Osteoblast (primary cell): ENCODE measurements around the gene THOC1. TPM values are rescaled to one million over a fixed set of nuclear protein-coding genes. Genes with fewer than 3 reads are reported as not detected.

Source experiments
- DNase-seq: peaks from one replicate; pipeline ENCODE4 v3.0.0; 2011; ENCODE audit warnings: low spot score, mixed read lengths; ENCODE audit not compliant: insufficient read length; ENCODE audit errors: missing footprints
- H2AFZ ChIP-seq: 2 replicates; pipeline ENCODE4 v1.6.0; 2011; ENCODE audit warnings: mild to moderate bottlenecking, low read length
- H3K27ac ChIP-seq: 2 replicates; pipeline ENCODE4 v1.5.1; 2011; ENCODE audit warnings: mild to moderate bottlenecking, low read depth, low read length, moderate library complexity
- H3K27me3 ChIP-seq: 2 replicates; pipeline ENCODE4 v1.6.0; 2012; ENCODE audit warnings: mild to moderate bottlenecking, control low read depth, inconsistent platforms, low read length, moderate library complexity; ENCODE audit not compliant: insufficient read depth
- H3K36me3 ChIP-seq: 2 replicates; pipeline ENCODE4 v1.5.1; 2011; ENCODE audit warnings: mild to moderate bottlenecking, low read length, control low read depth, moderate library complexity; ENCODE audit not compliant: insufficient read depth
- H3K4me1 ChIP-seq: 2 replicates; pipeline ENCODE4 v1.5.1; 2011; ENCODE audit warnings: mild to moderate bottlenecking, low read length, control low read depth, moderate library complexity; ENCODE audit not compliant: insufficient read depth
- H3K4me2 ChIP-seq: 2 replicates; pipeline ENCODE4 v1.6.0; 2011; ENCODE audit warnings: mild to moderate bottlenecking, low read length; ENCODE audit not compliant: insufficient read depth
- H3K4me3 ChIP-seq: fragments of 200-600 bp; sonication (generic); 3 replicates; pipeline ENCODE4 v1.5.1; 2012; ENCODE audit warnings: mild to moderate bottlenecking, low read length, inconsistent platforms; ENCODE audit not compliant: insufficient read depth
- H3K79me2 ChIP-seq: 2 replicates; pipeline ENCODE4 v1.6.0; 2012; ENCODE audit warnings: mild to moderate bottlenecking, low read length, control low read depth, inconsistent platforms; ENCODE audit not compliant: insufficient read depth
- H3K9me3 ChIP-seq: 2 replicates; pipeline ENCODE4 v1.5.1; 2011; ENCODE audit warnings: low read depth, low read length, control low read depth
- H4K20me1 ChIP-seq: 2 replicates; pipeline ENCODE4 v1.6.0; 2012; ENCODE audit warnings: mild to moderate bottlenecking, low read length, control low read depth; ENCODE audit not compliant: insufficient read depth
- CTCF ChIP-seq: IDR thresholded peaks from 2 replicates; pipeline ENCODE4 v1.5.1; 2011; ENCODE audit warnings: mild to moderate bottlenecking, low read depth, low read length, moderate library complexity; ENCODE audit errors: extremely low read depth
- total RNA-seq: library from RNA; depleted of rRNA; stranded (reverse); fragments of >200 nt; gene quantifications from 2 replicates; pipeline ENCODE4 v1.2.3, GENCODE V29; 2012

The THOC1 gene, protein sequence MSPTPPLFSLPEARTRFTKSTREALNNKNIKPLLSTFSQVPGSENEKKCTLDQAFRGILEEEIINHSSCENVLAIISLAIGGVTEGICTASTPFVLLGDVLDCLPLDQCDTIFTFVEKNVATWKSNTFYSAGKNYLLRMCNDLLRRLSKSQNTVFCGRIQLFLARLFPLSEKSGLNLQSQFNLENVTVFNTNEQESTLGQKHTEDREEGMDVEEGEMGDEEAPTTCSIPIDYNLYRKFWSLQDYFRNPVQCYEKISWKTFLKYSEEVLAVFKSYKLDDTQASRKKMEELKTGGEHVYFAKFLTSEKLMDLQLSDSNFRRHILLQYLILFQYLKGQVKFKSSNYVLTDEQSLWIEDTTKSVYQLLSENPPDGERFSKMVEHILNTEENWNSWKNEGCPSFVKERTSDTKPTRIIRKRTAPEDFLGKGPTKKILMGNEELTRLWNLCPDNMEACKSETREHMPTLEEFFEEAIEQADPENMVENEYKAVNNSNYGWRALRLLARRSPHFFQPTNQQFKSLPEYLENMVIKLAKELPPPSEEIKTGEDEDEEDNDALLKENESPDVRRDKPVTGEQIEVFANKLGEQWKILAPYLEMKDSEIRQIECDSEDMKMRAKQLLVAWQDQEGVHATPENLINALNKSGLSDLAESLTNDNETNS
- total RNA-seq = 43.1 and 52.5 TPM in 2 replicates

- H3K4me3 ChIP-seq = peak within 1 kb of the TSS; percentile 92
- peak within 1 kb of the TSS; percentile 100 for H3K4me2 ChIP-seq
- no peaks in the 10 kb centered on the region for H3K9me3 ChIP-seq
- no peak for TF ChIP-seq CTCF
- peaks cover 17% of the 10 kb centered on the region for H3K36me3 ChIP-seq
- H4K20me1 ChIP-seq = no peaks in the 10 kb centered on the region
- H3K79me2 ChIP-seq = peaks cover 25% of the 10 kb centered on the region
- DNase-seq = peak; percentile 96
- H3K27ac ChIP-seq = peak within 1 kb of the TSS; percentile 97
- peaks cover 11% of the 10 kb centered on the region for H3K4me1 ChIP-seq
- H2AFZ ChIP-seq = peak within 1 kb of the TSS; percentile 93
- H3K27me3 ChIP-seq = no peaks in the 10 kb centered on the region
These were observed at the start of gene THOC1 for GRCh38 chr18:267688-268552. THOC1 (minus strand) TSS chr18:268047; CDS start chr18:268019, 28 bp downstream.

GRCh38 chr18:317618-318017, 49.8 kb upstream of the THOC1 start:
- Histone ChIP-seq H3K4me2 (no peak overlapping the region), H3K4me3 (no peak overlapping the region), H3K79me2 (no peaks in the 10 kb centered on the region), H3K27me3 (peaks cover 8% of the 10 kb centered on the region), H3K9me3 (no peaks in the 10 kb centered on the region), H3K36me3 (no peaks in the 10 kb centered on the region), H2AFZ (no peak overlapping the region), H3K4me1 (peaks cover 15% of the 10 kb centered on the region), H4K20me1 (no peaks in the 10 kb centered on the region), H3K27ac (no peak overlapping the region)
- no peak for TF ChIP-seq CTCF
- no peak for DNase-seq

GRCh38 chr18:316393-316792, 48.5 kb upstream of the THOC1 start:
- Histone ChIP-seq H3K79me2 (no peaks in the 10 kb centered on the region), H2AFZ (no peak overlapping the region), H3K36me3 (no peaks in the 10 kb centered on the region), H3K4me3 (no peak overlapping the region), H3K9me3 (no peaks in the 10 kb centered on the region), H3K27ac (no peak overlapping the region), H3K4me2 (no peak overlapping the region), H4K20me1 (no peaks in the 10 kb centered on the region), H3K27me3 (peaks cover 5% of the 10 kb centered on the region), H3K4me1 (peaks cover 10% of the 10 kb centered on the region)
- no peak for TF ChIP-seq CTCF
- no peak for DNase-seq
